ENCODE results near the gene FARSA. TPM values are rescaled to one million over a fixed set of nuclear protein-coding genes. Genes with fewer than 3 reads are reported as not detected.

The FARSA gene
- total and polyA plus RNA-seq, 2 of the 8 experiments (the other 6 are each of a cell fraction or from before 2014, with no cell fraction given) = 61.0 to 103 TPM

DNA sequence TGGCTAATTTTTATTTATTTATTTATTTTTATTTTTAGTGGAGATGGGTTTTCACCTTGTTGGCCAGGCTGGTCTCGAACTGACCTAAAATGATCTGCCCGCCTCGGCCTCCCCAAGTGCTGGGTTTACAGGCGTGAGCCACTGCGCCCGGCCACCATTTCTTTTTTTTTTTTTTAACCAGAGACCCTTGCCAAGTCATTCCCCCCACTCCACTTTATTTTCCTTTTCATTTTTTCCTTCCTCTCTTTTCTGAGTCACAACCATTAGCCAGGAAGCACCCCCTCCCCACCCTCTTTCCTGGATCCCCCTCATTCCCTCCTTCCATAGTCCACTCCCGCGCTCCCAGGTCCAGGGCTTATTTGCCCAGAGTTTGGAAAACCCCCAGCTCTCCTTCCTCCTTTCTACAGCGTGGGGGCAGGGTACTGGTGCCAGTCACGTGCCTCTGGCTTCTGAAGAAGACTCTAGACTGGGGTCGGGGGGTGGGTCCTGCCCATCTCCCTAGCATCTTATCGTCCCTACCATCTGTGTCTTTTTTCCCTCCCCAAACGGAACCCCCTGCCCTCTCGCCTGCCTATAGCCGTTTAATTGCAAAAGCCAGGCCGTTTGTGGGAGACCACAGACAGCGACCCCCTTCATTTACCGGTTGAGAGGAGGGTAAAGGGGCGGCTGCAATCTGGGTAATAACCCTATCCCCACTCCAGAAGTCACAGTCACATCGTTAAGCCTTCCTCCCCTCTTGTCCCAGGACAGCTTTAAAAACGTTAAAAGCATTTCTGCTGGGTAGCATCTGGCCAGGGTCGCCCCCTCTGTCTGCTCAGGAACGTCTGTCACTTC, 3.8 kb upstream of the FARSA start (continued):
- TF ChIP-seq, protein P1, sequence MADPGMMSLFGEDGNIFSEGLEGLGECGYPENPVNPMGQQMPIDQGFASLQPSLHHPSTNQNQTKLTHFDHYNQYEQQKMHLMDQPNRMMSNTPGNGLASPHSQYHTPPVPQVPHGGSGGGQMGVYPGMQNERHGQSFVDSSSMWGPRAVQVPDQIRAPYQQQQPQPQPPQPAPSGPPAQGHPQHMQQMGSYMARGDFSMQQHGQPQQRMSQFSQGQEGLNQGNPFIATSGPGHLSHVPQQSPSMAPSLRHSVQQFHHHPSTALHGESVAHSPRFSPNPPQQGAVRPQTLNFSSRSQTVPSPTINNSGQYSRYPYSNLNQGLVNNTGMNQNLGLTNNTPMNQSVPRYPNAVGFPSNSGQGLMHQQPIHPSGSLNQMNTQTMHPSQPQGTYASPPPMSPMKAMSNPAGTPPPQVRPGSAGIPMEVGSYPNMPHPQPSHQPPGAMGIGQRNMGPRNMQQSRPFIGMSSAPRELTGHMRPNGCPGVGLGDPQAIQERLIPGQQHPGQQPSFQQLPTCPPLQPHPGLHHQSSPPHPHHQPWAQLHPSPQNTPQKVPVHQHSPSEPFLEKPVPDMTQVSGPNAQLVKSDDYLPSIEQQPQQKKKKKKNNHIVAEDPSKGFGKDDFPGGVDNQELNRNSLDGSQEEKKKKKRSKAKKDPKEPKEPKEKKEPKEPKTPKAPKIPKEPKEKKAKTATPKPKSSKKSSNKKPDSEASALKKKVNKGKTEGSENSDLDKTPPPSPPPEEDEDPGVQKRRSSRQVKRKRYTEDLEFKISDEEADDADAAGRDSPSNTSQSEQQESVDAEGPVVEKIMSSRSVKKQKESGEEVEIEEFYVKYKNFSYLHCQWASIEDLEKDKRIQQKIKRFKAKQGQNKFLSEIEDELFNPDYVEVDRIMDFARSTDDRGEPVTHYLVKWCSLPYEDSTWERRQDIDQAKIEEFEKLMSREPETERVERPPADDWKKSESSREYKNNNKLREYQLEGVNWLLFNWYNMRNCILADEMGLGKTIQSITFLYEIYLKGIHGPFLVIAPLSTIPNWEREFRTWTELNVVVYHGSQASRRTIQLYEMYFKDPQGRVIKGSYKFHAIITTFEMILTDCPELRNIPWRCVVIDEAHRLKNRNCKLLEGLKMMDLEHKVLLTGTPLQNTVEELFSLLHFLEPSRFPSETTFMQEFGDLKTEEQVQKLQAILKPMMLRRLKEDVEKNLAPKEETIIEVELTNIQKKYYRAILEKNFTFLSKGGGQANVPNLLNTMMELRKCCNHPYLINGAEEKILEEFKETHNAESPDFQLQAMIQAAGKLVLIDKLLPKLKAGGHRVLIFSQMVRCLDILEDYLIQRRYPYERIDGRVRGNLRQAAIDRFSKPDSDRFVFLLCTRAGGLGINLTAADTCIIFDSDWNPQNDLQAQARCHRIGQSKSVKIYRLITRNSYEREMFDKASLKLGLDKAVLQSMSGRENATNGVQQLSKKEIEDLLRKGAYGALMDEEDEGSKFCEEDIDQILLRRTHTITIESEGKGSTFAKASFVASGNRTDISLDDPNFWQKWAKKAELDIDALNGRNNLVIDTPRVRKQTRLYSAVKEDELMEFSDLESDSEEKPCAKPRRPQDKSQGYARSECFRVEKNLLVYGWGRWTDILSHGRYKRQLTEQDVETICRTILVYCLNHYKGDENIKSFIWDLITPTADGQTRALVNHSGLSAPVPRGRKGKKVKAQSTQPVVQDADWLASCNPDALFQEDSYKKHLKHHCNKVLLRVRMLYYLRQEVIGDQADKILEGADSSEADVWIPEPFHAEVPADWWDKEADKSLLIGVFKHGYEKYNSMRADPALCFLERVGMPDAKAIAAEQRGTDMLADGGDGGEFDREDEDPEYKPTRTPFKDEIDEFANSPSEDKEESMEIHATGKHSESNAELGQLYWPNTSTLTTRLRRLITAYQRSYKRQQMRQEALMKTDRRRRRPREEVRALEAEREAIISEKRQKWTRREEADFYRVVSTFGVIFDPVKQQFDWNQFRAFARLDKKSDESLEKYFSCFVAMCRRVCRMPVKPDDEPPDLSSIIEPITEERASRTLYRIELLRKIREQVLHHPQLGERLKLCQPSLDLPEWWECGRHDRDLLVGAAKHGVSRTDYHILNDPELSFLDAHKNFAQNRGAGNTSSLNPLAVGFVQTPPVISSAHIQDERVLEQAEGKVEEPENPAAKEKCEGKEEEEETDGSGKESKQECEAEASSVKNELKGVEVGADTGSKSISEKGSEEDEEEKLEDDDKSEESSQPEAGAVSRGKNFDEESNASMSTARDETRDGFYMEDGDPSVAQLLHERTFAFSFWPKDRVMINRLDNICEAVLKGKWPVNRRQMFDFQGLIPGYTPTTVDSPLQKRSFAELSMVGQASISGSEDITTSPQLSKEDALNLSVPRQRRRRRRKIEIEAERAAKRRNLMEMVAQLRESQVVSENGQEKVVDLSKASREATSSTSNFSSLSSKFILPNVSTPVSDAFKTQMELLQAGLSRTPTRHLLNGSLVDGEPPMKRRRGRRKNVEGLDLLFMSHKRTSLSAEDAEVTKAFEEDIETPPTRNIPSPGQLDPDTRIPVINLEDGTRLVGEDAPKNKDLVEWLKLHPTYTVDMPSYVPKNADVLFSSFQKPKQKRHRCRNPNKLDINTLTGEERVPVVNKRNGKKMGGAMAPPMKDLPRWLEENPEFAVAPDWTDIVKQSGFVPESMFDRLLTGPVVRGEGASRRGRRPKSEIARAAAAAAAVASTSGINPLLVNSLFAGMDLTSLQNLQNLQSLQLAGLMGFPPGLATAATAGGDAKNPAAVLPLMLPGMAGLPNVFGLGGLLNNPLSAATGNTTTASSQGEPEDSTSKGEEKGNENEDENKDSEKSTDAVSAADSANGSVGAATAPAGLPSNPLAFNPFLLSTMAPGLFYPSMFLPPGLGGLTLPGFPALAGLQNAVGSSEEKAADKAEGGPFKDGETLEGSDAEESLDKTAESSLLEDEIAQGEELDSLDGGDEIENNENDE (IDR thresholded peaks at IDR 0.05; ENCODE audit: insufficient replicate concordance, low read length) = no peak
- peak in 1 of 2 experiments; percentile 17; a peak in 1 of 3 replicates for TF ChIP-seq EP300 (IDR thresholded peaks at IDR 0.05; ENCODE audit: borderline replicate concordance in 1 of 2, low read depth in 2 of 2, low read length in 2 of 2)
- peak; percentile 29; the same call in 1 of the 2 replicates for TF ChIP-seq YY1 (IDR thresholded peaks at IDR 0.05; ENCODE audit: low read depth, low read length)
- TF ChIP-seq SIN3A (conservative IDR thresholded peaks at IDR 0.05 in 1 of 2, IDR thresholded peaks at IDR 0.05 in 1 of 2; ENCODE audit: low read depth in 1 of 2, low read length in 2 of 2) = 0 out of 4 replicates have a peak, but pooled peaks of 1 of the 2 experiments have one; percentile 7
- peak; percentile 22; the same call in 1 of the 2 replicates for TF ChIP-seq TAF1 (IDR thresholded peaks at IDR 0.05; ENCODE audit: low read depth, low read length)
- TF ChIP-seq, protein P2, sequence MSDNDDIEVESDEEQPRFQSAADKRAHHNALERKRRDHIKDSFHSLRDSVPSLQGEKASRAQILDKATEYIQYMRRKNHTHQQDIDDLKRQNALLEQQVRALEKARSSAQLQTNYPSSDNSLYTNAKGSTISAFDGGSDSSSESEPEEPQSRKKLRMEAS (IDR thresholded peaks at IDR 0.05) = peak; percentile 80
- peak in 1 of 2 experiments; percentile 54; a peak in 1 of 4 replicates for TF ChIP-seq HDAC2 (IDR thresholded peaks at IDR 0.05; ENCODE audit: borderline replicate concordance in 1 of 2, low read depth in 2 of 2, low read length in 2 of 2)
- TF ChIP-seq ZNF274 (IDR thresholded peaks at IDR 0.05; ENCODE audit: borderline replicate concordance, extremely low read depth, low read length) = no peak
